PFSK-1 (cell line): ENCODE data around the gene MX2.

Source experiments
- POLR2AphosphoS5 ChIP-seq: IDR thresholded peaks from 2 replicates; pipeline ENCODE4 v1.6.1; 2012; ENCODE audit warnings: low read depth, mild to moderate bottlenecking, control low read depth, low read length, moderate library complexity
- REST ChIP-seq, 2 experiments: IDR thresholded peaks; 2 replicates each; pipeline versions ENCODE4 v1.6.1 to v1.8.0; 2011 to 2012; ENCODE audit warnings: low read depth in 2 of 2, low read length in 2 of 2, control low read depth in 1 of 2, inconsistent platforms in 1 of 2, mild to moderate bottlenecking in 1 of 2, moderate library complexity in 1 of 2; ENCODE audit not compliant: insufficient read depth in 1 of 2
- SIN3A ChIP-seq: IDR thresholded peaks from 2 replicates; pipeline ENCODE4 v1.6.1; 2012; ENCODE audit warnings: mild to moderate bottlenecking, low read length, moderate library complexity, borderline replicate concordance; ENCODE audit not compliant: insufficient read depth
- TAF1 ChIP-seq: IDR thresholded peaks from 2 replicates; pipeline ENCODE4 v1.6.1; 2012; ENCODE audit warnings: low read length, control low read depth, borderline replicate concordance; ENCODE audit not compliant: insufficient read depth

- TF ChIP-seq POLR2AphosphoS5 (no peak), SIN3A (no peak), REST (IDR thresholded peaks at IDR 0.05; ENCODE audit: insufficient read depth in 1 of 2, low read depth in 2 of 2, low read length in 2 of 2) (no peak), TAF1 (no peak)
Measured at GRCh38 chr21:41326414-41327080, 35.3 kb upstream of the MX2 start.
